Central memory CD8-positive, alpha-beta T cell (primary cell): Measurements from ENCODE around the gene TEF.

Source experiments
- ATAC-seq: fragments of 150-1000 bp; cut with Tn5 transposase; replicated peaks from 2 replicates; pipeline ENCODE4 v1.10.0; 2022; ENCODE audit warnings: mild to moderate bottlenecking, moderate FRiP score, moderate number of reproducible peaks; ENCODE audit not compliant: poor library complexity, severe bottlenecking; ENCODE audit errors: extremely low read depth
- DNase-seq, 2 donors: peaks; one replicate each; pipeline ENCODE4 v3.0.0; 2021; ENCODE audit warnings: low spot score in 2 of 2
- H3K27ac Mint-ChIP-seq: one replicate; pipeline ENCODE4 v1.8.0; 2022; ENCODE audit warnings: low read depth, mild to moderate bottlenecking, moderate library complexity, mixed read lengths
- H3K27me3 Mint-ChIP-seq: one replicate; pipeline ENCODE4 v1.8.0; 2022; ENCODE audit warnings: mixed read lengths
- H3K36me3 Mint-ChIP-seq: one replicate; pipeline ENCODE4 v1.8.0; 2022; ENCODE audit warnings: mild to moderate bottlenecking, moderate library complexity, mixed read lengths; ENCODE audit not compliant: insufficient read depth
- H3K4me1 Mint-ChIP-seq: one replicate; pipeline ENCODE4 v1.8.0; 2022; ENCODE audit warnings: mixed read lengths
- H3K4me3 Mint-ChIP-seq: one replicate; pipeline ENCODE4 v1.8.0; 2022; ENCODE audit warnings: mild to moderate bottlenecking, moderate library complexity, mixed read lengths
- H3K9me3 Mint-ChIP-seq: one replicate; pipeline ENCODE4 v1.8.0; 2022; ENCODE audit warnings: mixed read lengths

TEF gene

DNA sequence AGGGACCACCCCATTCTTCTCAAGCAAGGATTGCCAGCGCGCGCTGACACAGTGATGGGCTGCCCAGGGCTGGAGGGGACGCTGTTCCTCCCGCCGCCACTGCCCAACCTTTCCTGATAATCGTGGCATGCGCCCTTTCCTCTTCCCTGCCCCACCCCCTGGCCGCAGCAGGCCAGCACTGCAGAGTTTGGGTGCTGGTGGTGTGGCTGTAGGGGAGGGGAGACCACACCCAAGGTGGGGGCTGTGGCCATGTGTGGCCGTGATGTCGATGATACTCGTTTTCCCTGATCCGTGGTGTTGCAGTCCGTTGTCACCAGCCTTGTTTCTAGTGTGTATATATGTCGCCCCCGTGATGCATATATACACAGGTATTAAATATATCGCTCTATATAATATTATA, 22.8 kb upstream of the TEF start:
- Mint-ChIP-seq H3K27ac (no peak overlapping the region), H3K27me3 (no peaks in the 10 kb centered on the region), H3K36me3 (peaks cover 11% of the 10 kb centered on the region), H3K4me1 (no peaks in the 10 kb centered on the region), H3K4me3 (no peak overlapping the region), H3K9me3 (no peaks in the 10 kb centered on the region)
- DNase-seq (no peak), ATAC-seq (no peak)

DNA sequence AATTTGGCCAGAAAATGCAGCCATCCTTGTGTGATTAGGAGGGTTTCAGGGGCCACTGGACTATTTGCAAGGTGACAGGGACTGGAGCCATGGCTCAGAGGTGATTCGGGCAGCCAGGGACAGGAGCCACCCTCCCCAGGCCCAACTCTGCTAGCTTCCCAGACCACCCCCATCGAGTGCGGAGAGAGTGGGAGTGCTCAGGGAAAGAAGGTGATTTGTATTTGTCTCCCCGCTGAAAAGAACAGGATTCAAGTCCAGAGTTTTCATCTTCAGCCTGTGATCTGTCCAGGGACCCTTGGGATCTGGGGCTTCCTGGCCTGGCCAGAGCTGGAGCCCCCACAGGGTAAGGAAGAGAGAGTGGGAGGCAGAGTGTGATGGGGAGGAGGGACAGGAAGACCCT, 22.4 kb upstream of the TEF start:
- H3K27ac Mint-ChIP-seq: no peak overlapping the region
- ATAC-seq (no peak), DNase-seq (no peak)
- H3K4me1 Mint-ChIP-seq: no peaks in the 10 kb centered on the region
- H3K4me3 Mint-ChIP-seq: no peak overlapping the region
- no peaks in the 10 kb centered on the region for H3K9me3 Mint-ChIP-seq
- H3K36me3 Mint-ChIP-seq: peaks cover 7% of the 10 kb centered on the region
- H3K27me3 Mint-ChIP-seq: no peaks in the 10 kb centered on the region

DNA sequence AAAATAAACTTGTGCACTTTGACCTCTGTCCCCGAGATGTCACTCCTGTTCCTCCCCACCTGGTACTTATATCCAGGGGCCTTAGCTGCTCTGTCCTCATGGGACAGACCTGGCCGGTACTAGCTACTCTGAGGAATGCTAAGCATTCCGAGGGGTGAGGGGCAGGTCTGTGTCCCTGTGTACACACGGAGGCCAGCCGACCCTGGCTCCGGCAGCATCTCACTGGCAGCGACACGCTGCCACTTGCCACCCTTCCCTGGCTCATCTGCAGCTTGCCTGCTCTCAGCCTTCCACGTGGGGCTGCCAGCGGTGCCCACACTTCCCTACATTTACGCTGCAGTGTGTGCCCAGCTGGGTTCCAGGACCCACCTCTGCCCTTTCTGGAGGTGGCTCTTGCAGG, 21.6 kb upstream of the TEF start:
- Mint-ChIP-seq H3K27ac (no peak overlapping the region), H3K36me3 (peaks cover 6% of the 10 kb centered on the region), H3K4me3 (no peak overlapping the region), H3K4me1 (no peaks in the 10 kb centered on the region), H3K27me3 (no peaks in the 10 kb centered on the region), H3K9me3 (no peaks in the 10 kb centered on the region)
- ATAC-seq (no peak), DNase-seq (no peak)

DNA sequence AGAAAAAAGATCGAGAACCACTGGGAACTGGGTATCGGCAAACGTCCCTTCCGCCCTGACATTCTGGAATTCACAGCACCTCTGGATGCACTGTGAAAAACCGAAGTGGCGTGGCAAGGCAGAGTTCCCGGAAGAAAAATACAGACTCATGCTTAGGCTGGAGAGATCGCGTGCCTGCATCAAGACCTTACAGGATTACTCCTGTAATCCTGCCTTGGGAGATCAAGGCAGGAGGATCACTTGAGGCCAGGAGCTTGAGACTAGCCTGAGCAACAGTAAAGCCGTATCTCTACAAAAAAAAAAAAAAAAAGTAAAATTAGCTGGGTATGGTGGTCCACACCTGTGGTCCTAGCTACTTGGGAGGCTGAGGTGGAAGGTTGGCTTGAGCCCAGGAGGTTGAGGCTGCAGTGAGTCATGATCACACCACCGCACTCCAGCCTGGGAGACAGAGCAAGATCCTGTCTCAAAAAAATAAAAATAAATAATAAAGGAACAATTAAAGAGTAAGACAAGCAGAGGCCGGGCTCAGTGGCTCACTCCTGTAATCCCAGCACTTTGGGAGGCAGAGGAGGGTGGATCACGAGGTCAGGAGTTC, 19.9 kb upstream of the TEF start:
- Mint-ChIP-seq H3K9me3 (no peaks in the 10 kb centered on the region), H3K4me1 (no peaks in the 10 kb centered on the region), H3K27ac (no peak overlapping the region), H3K4me3 (no peak overlapping the region), H3K36me3 (peaks cover 2% of the 10 kb centered on the region), H3K27me3 (no peaks in the 10 kb centered on the region)
- ATAC-seq (no peak), DNase-seq (no peak)

DNA sequence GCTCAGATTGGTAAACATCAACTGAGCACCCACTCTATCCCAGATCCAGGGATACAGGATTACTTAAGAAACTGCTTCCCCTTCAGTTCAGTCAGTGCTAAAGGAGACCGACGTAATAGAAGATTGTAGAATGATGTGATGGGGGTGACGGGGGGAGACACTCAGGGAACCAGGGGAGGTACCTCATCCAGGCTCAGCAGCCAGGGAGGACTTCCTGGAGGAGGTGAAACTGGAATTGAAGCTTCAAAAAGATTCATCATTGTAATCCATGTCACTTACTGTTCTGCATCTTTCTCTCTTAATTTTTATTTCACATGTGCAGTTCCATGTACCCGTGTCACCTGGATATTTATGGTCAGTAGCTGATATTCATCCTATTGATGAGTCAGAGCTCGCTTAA, 19.1 kb upstream of the TEF start:
- Mint-ChIP-seq H3K9me3 (no peaks in the 10 kb centered on the region), H3K36me3 (no peaks in the 10 kb centered on the region)
- ATAC-seq: no peak

DNA sequence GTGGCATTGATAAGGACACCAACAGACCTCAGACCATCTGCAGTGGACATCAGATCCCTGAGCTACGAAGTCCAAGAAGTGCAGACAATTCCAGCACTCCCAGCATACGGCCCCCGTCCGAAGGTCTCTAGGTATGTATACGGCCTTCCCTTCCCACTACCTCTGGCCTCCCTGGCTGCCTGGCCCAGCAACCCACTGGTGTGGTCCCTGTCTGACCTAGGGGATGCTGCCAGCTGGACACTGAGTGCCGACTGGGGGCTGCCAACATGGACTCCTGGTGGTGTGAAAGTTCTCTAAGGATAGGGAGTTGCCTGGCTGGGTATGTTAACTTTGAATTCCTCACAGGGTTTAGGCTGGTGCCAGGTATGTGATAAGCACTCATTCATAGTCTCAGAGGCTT, 17.5 kb upstream of the TEF start:
- ATAC-seq (no peak), DNase-seq (no peak)
- Mint-ChIP-seq H3K4me3 (no peak overlapping the region), H3K4me1 (no peaks in the 10 kb centered on the region), H3K27me3 (no peaks in the 10 kb centered on the region), H3K9me3 (no peaks in the 10 kb centered on the region), H3K27ac (no peak overlapping the region), H3K36me3 (no peaks in the 10 kb centered on the region)

More for the DNA sequence above, 19.1 kb upstream of the TEF start:
- no peak for DNase-seq
- Mint-ChIP-seq H3K4me1 (no peaks in the 10 kb centered on the region), H3K4me3 (no peak overlapping the region), H3K27ac (no peak overlapping the region), H3K27me3 (no peaks in the 10 kb centered on the region)

DNA sequence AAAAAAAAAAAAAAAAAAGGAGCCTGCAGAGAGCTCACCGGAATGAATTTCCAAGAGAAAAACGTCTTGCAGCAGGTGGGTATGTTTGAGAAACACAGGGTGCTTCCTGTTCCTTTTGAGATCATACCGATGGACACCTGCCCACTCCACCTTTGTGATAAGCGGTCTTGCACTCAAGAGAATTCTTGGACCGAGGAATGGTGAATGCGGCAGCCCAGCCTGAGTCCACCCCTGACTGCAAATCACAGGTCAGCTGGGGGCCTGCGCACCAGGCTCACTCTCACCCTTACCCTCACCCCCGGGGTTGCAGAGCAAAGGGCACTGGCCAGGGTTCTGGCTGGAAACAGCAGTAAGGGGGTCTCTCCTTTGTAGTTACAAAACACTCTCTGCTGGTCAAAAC, 16.8 kb upstream of the TEF start:
- H3K27me3 Mint-ChIP-seq: no peaks in the 10 kb centered on the region
- ATAC-seq (no peak), DNase-seq (no peak)
- H3K9me3 Mint-ChIP-seq: no peaks in the 10 kb centered on the region
- no peaks in the 10 kb centered on the region for H3K4me1 Mint-ChIP-seq
- H3K4me3 Mint-ChIP-seq: no peak overlapping the region
- no peak overlapping the region for H3K27ac Mint-ChIP-seq
- no peaks in the 10 kb centered on the region for H3K36me3 Mint-ChIP-seq

DNA sequence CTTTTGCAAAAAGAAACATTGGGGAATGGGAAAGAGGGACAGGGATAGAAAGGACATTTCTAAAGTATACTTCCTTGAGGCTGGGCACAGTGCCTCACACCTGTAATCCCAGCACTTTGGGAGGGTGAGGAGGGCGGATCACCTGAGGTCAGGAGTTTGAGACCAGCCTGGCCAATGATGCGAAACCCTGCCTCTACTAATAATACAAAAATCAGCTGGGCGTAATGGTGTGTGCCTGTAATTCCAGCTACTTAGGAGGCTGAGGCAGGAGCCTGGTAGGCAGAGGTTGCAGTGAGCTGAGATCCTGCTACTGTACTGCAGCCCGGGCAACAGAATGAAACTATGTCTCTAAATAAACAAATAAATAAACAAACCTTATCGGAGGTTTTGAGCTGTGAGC, 16.3 kb upstream of the TEF start:
- ATAC-seq: no peak
- no peaks in the 10 kb centered on the region for H3K27me3 Mint-ChIP-seq
- H3K27ac Mint-ChIP-seq: no peak overlapping the region
- no peaks in the 10 kb centered on the region for H3K36me3 Mint-ChIP-seq
- H3K4me1 Mint-ChIP-seq: no peaks in the 10 kb centered on the region
- H3K4me3 Mint-ChIP-seq: no peak overlapping the region
- DNase-seq: no peak
- no peaks in the 10 kb centered on the region for H3K9me3 Mint-ChIP-seq

DNA sequence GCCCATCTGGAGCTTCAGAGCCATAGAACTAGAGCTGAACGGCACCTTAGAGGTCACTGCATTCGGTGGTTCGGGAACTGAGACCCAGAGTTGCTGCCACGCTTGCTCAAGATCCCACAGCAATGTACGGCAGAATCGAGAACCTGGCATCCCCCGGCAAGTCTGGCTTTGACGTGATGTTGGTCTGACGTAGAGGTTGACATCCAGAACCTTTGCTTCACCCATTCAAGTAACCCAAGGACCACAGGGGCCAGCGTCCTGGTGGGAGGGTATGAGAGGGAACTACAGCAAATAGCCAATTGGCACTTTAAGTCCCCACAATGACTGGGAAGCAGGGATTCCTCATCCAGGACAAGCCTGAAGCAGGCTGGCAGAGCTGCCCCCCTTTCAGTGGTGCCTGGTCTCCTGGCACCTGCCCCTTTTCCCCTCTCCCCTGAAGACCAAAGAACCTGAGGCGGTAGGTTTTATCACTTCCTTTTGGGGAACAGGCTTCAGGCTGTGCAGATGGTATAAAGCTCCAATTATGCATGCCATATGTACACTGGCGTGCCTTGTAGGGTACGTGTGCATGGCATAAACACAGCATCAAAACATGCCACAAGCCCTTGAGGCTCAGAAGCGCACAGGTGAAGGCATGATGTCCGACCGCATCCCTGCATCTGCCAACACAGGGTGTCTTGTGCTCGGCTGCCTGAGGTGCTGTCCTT, 15.3 kb upstream of the TEF start:
- no peak overlapping the region for H3K27ac Mint-ChIP-seq
- H3K4me3 Mint-ChIP-seq: no peak overlapping the region
- ATAC-seq (no peak), DNase-seq (no peak)
- no peaks in the 10 kb centered on the region for H3K9me3 Mint-ChIP-seq
- no peaks in the 10 kb centered on the region for H3K27me3 Mint-ChIP-seq
- H3K36me3 Mint-ChIP-seq: no peaks in the 10 kb centered on the region
- H3K4me1 Mint-ChIP-seq: no peaks in the 10 kb centered on the region

DNA sequence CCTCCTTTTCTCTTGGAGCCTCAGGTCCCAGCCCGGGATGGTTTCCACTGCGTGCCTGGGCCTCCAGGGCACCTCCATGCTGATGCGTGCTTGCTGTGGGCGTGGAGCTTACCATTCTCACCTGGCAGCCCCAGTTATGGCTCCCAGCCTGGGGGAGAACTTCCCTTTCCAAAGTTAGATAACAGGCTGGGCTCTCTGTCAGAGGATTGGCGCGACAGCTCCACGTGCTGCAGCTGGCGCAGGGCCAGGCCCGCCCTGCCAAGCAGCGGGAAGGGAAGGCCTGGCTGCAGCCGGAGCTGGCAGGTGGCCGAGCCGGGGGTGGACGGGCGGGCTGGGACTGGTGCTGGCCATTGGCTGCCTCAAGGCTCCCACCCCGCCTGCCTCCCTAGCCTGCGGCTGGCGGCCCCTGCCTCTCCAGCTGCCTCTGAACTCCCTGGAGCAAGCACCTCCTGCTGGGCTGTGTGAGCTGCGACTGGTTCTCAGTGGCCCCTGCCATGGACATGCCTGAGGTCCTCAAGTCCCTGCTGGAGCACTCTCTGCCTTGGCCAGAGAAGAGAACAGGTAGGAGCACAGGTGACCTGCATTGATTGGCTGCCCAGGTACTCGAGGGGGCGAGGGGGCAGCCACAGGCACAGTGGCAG, 14.6 kb upstream of the TEF start:
- DNase-seq: no peak
- no peaks in the 10 kb centered on the region for H3K36me3 Mint-ChIP-seq
- no peak overlapping the region for H3K27ac Mint-ChIP-seq
- H3K27me3 Mint-ChIP-seq: no peaks in the 10 kb centered on the region
- H3K4me1 Mint-ChIP-seq: no peaks in the 10 kb centered on the region
- H3K9me3 Mint-ChIP-seq: no peaks in the 10 kb centered on the region
- no peak overlapping the region for H3K4me3 Mint-ChIP-seq
- ATAC-seq: no peak

DNA sequence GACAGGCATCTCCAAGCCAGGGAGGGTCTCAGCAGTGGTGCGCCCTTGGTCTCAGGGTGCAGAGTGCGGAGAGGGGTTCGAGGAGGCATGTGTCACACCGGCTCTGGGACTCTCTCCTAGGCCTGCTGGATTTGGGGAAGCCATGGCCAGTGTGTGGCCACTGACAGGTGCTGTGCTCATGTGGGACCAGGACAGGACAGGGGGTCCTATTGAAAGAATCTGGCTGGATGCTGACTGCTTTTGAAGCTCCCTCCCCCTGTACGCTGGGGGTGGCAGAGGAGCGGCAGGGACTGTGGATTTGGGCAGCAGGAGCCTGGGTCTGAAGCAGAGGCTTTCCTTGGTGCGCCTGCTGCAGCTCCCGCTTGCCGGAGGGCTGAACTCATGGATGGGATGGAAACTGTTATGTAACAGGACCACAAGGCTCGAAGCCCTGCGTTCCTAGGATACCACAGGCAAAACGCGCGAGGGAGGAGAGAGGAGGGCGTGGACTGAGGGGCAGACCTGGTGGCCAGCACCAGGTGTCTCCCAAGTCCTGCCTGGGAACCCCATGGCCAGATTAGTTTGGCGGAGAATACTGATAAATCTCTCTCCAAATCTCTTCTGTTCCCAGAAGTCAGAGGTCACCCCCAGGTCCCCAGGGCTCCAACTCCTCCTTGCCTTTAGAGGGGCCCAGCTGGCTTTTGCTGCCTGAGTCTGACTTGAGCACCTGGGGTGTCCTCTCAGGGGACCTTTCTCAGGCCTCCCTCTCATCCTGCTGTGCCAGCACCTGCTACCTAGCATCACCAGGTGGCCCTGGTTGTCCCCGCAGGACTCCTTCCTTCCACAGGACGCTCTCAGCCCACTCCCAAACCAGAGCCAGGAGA, 13.8 kb upstream of the TEF start:
- no peak for ATAC-seq
- Mint-ChIP-seq H3K9me3 (no peaks in the 10 kb centered on the region), H3K27ac (no peak overlapping the region), H3K27me3 (no peaks in the 10 kb centered on the region), H3K4me1 (no peaks in the 10 kb centered on the region), H3K36me3 (no peaks in the 10 kb centered on the region), H3K4me3 (no peak overlapping the region)
- DNase-seq: no peak

DNA sequence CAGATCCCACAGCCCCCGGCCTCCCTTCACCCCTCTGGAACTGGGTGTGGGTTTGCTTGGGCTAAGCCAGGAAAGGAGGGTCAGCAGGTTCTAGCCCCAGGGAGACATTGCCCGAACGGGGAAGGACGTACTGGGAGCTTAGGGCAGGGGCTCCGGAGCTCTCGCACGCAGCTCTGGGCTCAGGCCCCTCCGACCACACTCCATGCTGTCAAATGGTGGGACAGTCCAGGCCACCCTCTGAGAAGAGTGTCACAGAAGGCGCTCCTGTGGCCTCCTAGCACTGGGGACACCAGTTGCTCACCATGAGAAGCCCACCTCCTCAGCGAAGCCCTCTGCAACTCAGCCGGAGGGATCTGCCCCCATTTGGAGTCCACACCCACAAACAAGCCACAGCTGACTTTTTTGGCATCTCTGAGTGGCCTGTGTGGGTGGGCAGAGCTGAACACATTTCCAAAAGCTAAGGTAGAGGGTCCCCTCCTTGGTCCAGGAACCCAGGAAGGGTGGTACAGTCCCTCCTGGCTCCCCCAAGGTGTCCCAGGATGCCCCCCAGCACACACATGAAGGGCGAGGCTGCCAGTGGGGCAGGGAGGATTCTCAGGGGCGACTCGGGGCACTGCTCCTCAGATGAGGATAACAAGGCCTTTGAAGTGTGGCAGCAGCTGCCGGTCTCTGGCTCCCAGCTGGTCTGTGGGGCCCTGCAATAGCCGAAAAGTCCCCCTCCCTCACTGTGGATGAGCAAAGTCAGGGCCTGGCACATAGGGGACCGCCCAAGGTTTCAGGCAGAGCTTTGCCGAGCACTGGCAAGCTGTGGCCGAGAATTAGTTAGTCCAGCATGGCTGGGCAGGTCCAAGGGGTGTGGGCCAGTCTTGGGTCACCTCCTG, 13.0 kb upstream of the TEF start:
- no peak overlapping the region for H3K4me3 Mint-ChIP-seq
- no peak for ATAC-seq
- H3K4me1 Mint-ChIP-seq: no peaks in the 10 kb centered on the region
- no peak overlapping the region for H3K27ac Mint-ChIP-seq
- no peaks in the 10 kb centered on the region for H3K36me3 Mint-ChIP-seq
- H3K9me3 Mint-ChIP-seq: no peaks in the 10 kb centered on the region
- DNase-seq: no peak
- no peaks in the 10 kb centered on the region for H3K27me3 Mint-ChIP-seq
